IMR-90 (cell line): ENCODE data around the gene OSBPL8. TPM values are rescaled to one million over a fixed set of nuclear protein-coding genes. Genes with fewer than 3 reads are reported as not detected.

ENCODE experiments used
- ATAC-seq: fragments of 200-7000 bp; cut with Tn5 transposase; 2 replicates; pipeline ENCODE4 v1.9.1; 2020; ENCODE audit warnings: low read depth, mild to moderate bottlenecking, moderate library complexity
- BruUV-seq: library from RNA; stranded (reverse); fragments of 400-500 nt; replicated peaks from 2 replicates; lab custom pipeline; 2021; lab: Mats Ljungman, UMichigan
- CTCF ChIA-PET: fragments of 300-600 bp; formaldehyde crosslinking; extraction: SDS; loops from one replicate; lab custom pipeline; 2021; ENCODE audit warnings: antibody characterized with exemption; lab: Yijun Ruan, JAX
- POLR2A ChIA-PET: fragments of 300-600 bp; sonication (Branson Sonifier 250); formaldehyde crosslinking; loops from one replicate; lab custom pipeline; 2022; ENCODE audit warnings: antibody characterized with exemption; ENCODE audit not compliant: unreplicated experiment; lab: Charles Lee
- DNase-seq: peaks from one replicate; pipeline ENCODE4 v3.0.0; 2013
- H2AFZ ChIP-seq: replicated peaks from 2 replicates; pipeline ENCODE3; 2013; ENCODE audit warnings: low read length, mild to moderate bottlenecking; ENCODE audit not compliant: poor library complexity
- H2AK5ac ChIP-seq: 2 replicates; pipeline ENCODE4 v1.6.1; 2013; ENCODE audit warnings: low read depth, low read length, inconsistent platforms
- H2AK9ac ChIP-seq: replicated peaks from 2 replicates; pipeline ENCODE3; 2013; ENCODE audit warnings: mild to moderate bottlenecking, low read depth, low read length, moderate library complexity; ENCODE audit not compliant: poor library complexity
- H2BK120ac ChIP-seq: 2 replicates; pipeline ENCODE4 v1.6.1; 2013; ENCODE audit warnings: low read depth, low read length, inconsistent platforms
- H2BK15ac ChIP-seq: 3 replicates; pipeline ENCODE4 v1.6.1; 2013; ENCODE audit warnings: low read depth, low read length, inconsistent platforms
- H2BK20ac ChIP-seq: 2 replicates; pipeline ENCODE4 v1.6.1; 2013; ENCODE audit warnings: low read depth, mild to moderate bottlenecking, inconsistent platforms, low read length, moderate library complexity
- H2BK5ac ChIP-seq: 2 replicates; pipeline ENCODE4 v1.6.1; 2013; ENCODE audit warnings: mild to moderate bottlenecking, low read depth, low read length, inconsistent platforms; ENCODE audit not compliant: poor library complexity, severe bottlenecking
- H3K14ac ChIP-seq: replicated peaks from 2 replicates; pipeline ENCODE4 v1.6.1; 2013; ENCODE audit warnings: low read depth, low read length, inconsistent platforms
- H3K18ac ChIP-seq: 2 replicates; pipeline ENCODE4 v1.6.1; 2013; ENCODE audit warnings: low read depth, low read length, control low read depth
- H3K23ac ChIP-seq: 2 replicates; pipeline ENCODE4 v1.6.1; 2013; ENCODE audit warnings: low read depth, low read length, inconsistent platforms
- H3K27ac ChIP-seq: 2 replicates; pipeline ENCODE4 v1.5.1; 2013; ENCODE audit warnings: mild to moderate bottlenecking, control low read depth, low read length; ENCODE audit not compliant: insufficient read depth
- H3K27me3 ChIP-seq: 2 replicates; pipeline ENCODE4 v1.6.1; 2013; ENCODE audit warnings: low read length; ENCODE audit not compliant: control insufficient read depth, insufficient read depth
- H3K36me3 ChIP-seq: 2 replicates; pipeline ENCODE4 v1.6.1; 2013; ENCODE audit warnings: low read length, mixed read lengths; ENCODE audit not compliant: control insufficient read depth, insufficient read depth
- H3K4ac ChIP-seq: 2 replicates; pipeline ENCODE4 v1.6.1; 2013; ENCODE audit warnings: low read depth, low read length, inconsistent platforms
- H3K4me1 ChIP-seq: 2 replicates; pipeline ENCODE4 v1.6.1; 2013; ENCODE audit warnings: low read length, mixed read lengths; ENCODE audit not compliant: control insufficient read depth, insufficient read depth
- H3K4me2 ChIP-seq: 2 replicates; pipeline ENCODE4 v1.6.1; 2013; ENCODE audit warnings: low read depth, mild to moderate bottlenecking, control low read depth, low read length, moderate library complexity
- H3K4me3 ChIP-seq: 2 replicates; pipeline ENCODE4 v1.5.1; 2013; ENCODE audit warnings: low read depth, mild to moderate bottlenecking, control low read depth, low read length, moderate library complexity; ENCODE audit not compliant: insufficient read depth
- H3K56ac ChIP-seq: 2 replicates; pipeline ENCODE4 v1.6.1; 2013; ENCODE audit warnings: low read length, inconsistent platforms; ENCODE audit not compliant: insufficient read depth; ENCODE audit errors: extremely low read depth
- H3K79me1 ChIP-seq, 2 experiments: 2 replicates each; pipeline ENCODE4 v1.6.1; 2013; ENCODE audit warnings: low read length in 2 of 2, inconsistent platforms in 1 of 2, low read depth in 1 of 2
- H3K9ac ChIP-seq: 2 replicates; pipeline ENCODE4 v1.6.1; 2013; ENCODE audit warnings: low read depth, low read length, control low read depth
- H3K9me1 ChIP-seq: 2 replicates; pipeline ENCODE4 v1.6.1; 2013; ENCODE audit warnings: low read length, inconsistent platforms; ENCODE audit not compliant: insufficient read depth
- H3K9me3 ChIP-seq: 2 replicates; pipeline ENCODE4 v1.6.1; 2013; ENCODE audit warnings: low read length; ENCODE audit not compliant: control insufficient read depth, insufficient read depth
- H4K20me1 ChIP-seq: 2 replicates; pipeline ENCODE4 v1.6.1; 2013; ENCODE audit warnings: low read length, inconsistent platforms; ENCODE audit not compliant: insufficient read depth
- H4K5ac ChIP-seq: 2 replicates; pipeline ENCODE4 v1.6.1; 2013; ENCODE audit warnings: mild to moderate bottlenecking, low read depth, low read length, control low read depth
- H4K8ac ChIP-seq, 2 experiments: 2 replicates each; pipeline ENCODE4 v1.6.1; 2013; ENCODE audit warnings: low read depth in 2 of 2, low read length in 2 of 2, control low read depth in 1 of 2, inconsistent platforms in 1 of 2
- H4K91ac ChIP-seq: 2 replicates; pipeline ENCODE4 v1.6.1; 2013; ENCODE audit warnings: low read depth, low read length, inconsistent platforms; ENCODE audit not compliant: insufficient read depth
- BHLHE40 ChIP-seq: fragments of 150-350 bp; IDR thresholded peaks from 2 replicates; pipeline ENCODE4 v1.6.1; 2016; ENCODE audit warnings: mild to moderate bottlenecking, low read depth, low read length
- CEBPB ChIP-seq: IDR thresholded peaks from 2 replicates; pipeline ENCODE4 v1.6.1; 2012; ENCODE audit warnings: low read depth, low read length, improper control_type of control experiment
- CHD1 ChIP-seq: IDR thresholded peaks from 2 replicates; pipeline ENCODE4 v1.6.1; 2012; ENCODE audit warnings: low read depth, low read length, improper control_type of control experiment
- FOS ChIP-seq: fragments of 150-350 bp; IDR thresholded peaks from 2 replicates; pipeline ENCODE4 v1.6.1; 2016; ENCODE audit warnings: low read depth, low read length
- MAFK ChIP-seq: IDR thresholded peaks from 2 replicates; pipeline ENCODE4 v1.6.1; 2012; ENCODE audit warnings: low read depth, low read length, improper control_type of control experiment
- RFX5 ChIP-seq: IDR thresholded peaks from 2 replicates; pipeline ENCODE4 v1.8.0; 2012; ENCODE audit warnings: low read depth, mild to moderate bottlenecking, low read length, moderate library complexity
- SMC3 ChIP-seq: fragments of 150-350 bp; IDR thresholded peaks from 2 replicates; pipeline ENCODE4 v1.6.1; 2016; ENCODE audit warnings: low read depth, mild to moderate bottlenecking, antibody characterized with exemption, low read length, moderate library complexity
- dilution Hi-C: fragments of 300-500 bp; cut with HindIII; formaldehyde crosslinking; loops from one replicate; pipeline ENCODE4 v1.14.3; 2018; ENCODE audit warnings: low sequenced_read_pairs; ENCODE audit not compliant: unreplicated experiment
- in situ Hi-C: fragments of 300-500 bp; cut with MboI; formaldehyde crosslinking; loops from 3 replicates; pipeline ENCODE4 v1.14.3; 2019; ENCODE audit warnings: low sequenced_read_pairs, inconsistent platforms, mixed read lengths
- intact Hi-C: fragments of 100-400 bp; cut with micrococcal nuclease; formaldehyde crosslinking; loops from 2 replicates; pipeline ENCODE4 v1.10.0; 2022
- polyA plus RNA-seq, 3 experiments: library from polyadenylated mRNA; depleted of rRNA; stranded (reverse); fragments of >200 nt; gene quantifications; 2 replicates each; pipeline ENCODE4 v1.2.3, GENCODE V29; 2012; ENCODE audit warnings: low replicate concordance in 1 of 3
- total RNA-seq: library from RNA; depleted of rRNA; stranded (reverse); fragments of >200 nt; gene quantifications from 2 replicates; pipeline ENCODE4 v1.2.3, GENCODE V29; 2012

Gene OSBPL8
- total and polyA plus RNA-seq, 2 of the 4 experiments (the other 2 are of a cell fraction), result 17.8 to 24.2 TPM

GRCh38 chr12:76520348-76520747 lies 39.2 kb downstream of the OSBPL8 start:
- no peak overlapping the region for H2BK20ac ChIP-seq
- H3K9me1 ChIP-seq, result no peaks in the 10 kb centered on the region
- H4K20me1 ChIP-seq, result peaks cover 11% of the 10 kb centered on the region
- no peaks in the 10 kb centered on the region for H3K4me1 ChIP-seq
- H2BK5ac ChIP-seq, result no peak overlapping the region
- no peaks in the 10 kb centered on the region for H3K27me3 ChIP-seq
- ChIA-PET POLR2A (no interaction called here), CTCF (interaction anchor here (0.6 kb wide), 1 partner anchor 49 kb away, joined by 3 read pairs; no protein-coding TSS in a partner anchor)
- no peak overlapping the region for H2BK120ac ChIP-seq
- H3K9ac ChIP-seq, result no peak overlapping the region
- no peak for ATAC-seq
- H3K4ac ChIP-seq, result no peak overlapping the region
- no peak overlapping the region for H3K18ac ChIP-seq
- H3K79me1 ChIP-seq, result peaks cover 28 to 51% of the 10 kb centered on the region in 2 experiments
- no peak overlapping the region for H2AFZ ChIP-seq
- TF ChIP-seq CEBPB (no peak), BHLHE40 (no peak), FOS (no peak), RFX5 (no peak), CHD1 (no peak), MAFK (no peak), SMC3 (no peak)
- no peak overlapping the region for H3K14ac ChIP-seq
- DNase-seq, result no peak
- in situ Hi-C loops, result no loop called here
- no peak overlapping the region for H3K27ac ChIP-seq
- H3K23ac ChIP-seq, result no peak overlapping the region
- dilution Hi-C loops, result no loop called here
- H2AK5ac ChIP-seq, result no peak overlapping the region
- H3K9me3 ChIP-seq, result peaks cover 2% of the 10 kb centered on the region; the same call in 1 of the 2 replicates
- no peak overlapping the region for H4K91ac ChIP-seq
- BruUV-seq, result no TSS peak
- no peak overlapping the region for H4K5ac ChIP-seq
- intact Hi-C loops, result no loop called here
- no peak overlapping the region for H2AK9ac ChIP-seq
- peaks cover 2% of the 10 kb centered on the region; the same call in 1 of the 2 replicates for H3K36me3 ChIP-seq
- no peak overlapping the region for H3K56ac ChIP-seq
- H3K4me2 ChIP-seq, result no peak overlapping the region
- no peak overlapping the region for H4K8ac ChIP-seq
- H3K4me3 ChIP-seq, result no peak overlapping the region
- no peak overlapping the region for H2BK15ac ChIP-seq
